ENCODE data around the gene RLIM. TPM values are rescaled to one million over a fixed set of nuclear protein-coding genes. Genes with fewer than 3 reads are reported as not detected.
A peak's percentile ranks its signal among the peaks of the same experiment; 100 is the strongest.

Gene RLIM
- total RNA-seq, 1 experiment from 2014 or later = 57.2 TPM

- Mint-ChIP-seq H3K27me3 (ENCODE audit: insufficient read depth, unreplicated experiment) (peaks cover 14% of the 10 kb centered on the region), H3K4me1 (ENCODE audit: insufficient read depth, unreplicated experiment) (no peaks in the 10 kb centered on the region), H3K9me3 (ENCODE audit: unreplicated experiment) (no peaks in the 10 kb centered on the region), H3K36me3 (ENCODE audit: insufficient read depth, unreplicated experiment) (peaks cover 21% of the 10 kb centered on the region), H3K27ac (ENCODE audit: low read depth, unreplicated experiment) (peak overlapping the region; percentile 99), H3K4me3 (ENCODE audit: unreplicated experiment) (peak overlapping the region; percentile 97)
- DNase-seq (ENCODE audit: unreplicated experiment) = peak; percentile 37
- TF ChIP-seq CTCF (IDR thresholded peaks at IDR 0.05; ENCODE audit: unreplicated experiment) = no peak
- intact Hi-C loops (cut with micrococcal nuclease) = loop anchor here (10.0 kb wide), 1 partner anchor 541 kb away; the partner anchor contains the start of gene ABCB7
- ChIA-PET CTCF (no interaction called here), POLR2A (interaction anchor here (0.7 to 1.5 kb wide), 4 partner anchors 9 to 321 kb away, joined by 3 to 6 read pairs (median 4); no protein-coding TSS in a partner anchor)
- BruUV-seq (replicated peaks) = TSS peak; percentile 65
These were observed 893 bp downstream of the RLIM start for GRCh38 chrX:74613370-74614092.

GRCh38 chrX:74606799-74607198, 7.6 kb downstream of the RLIM start:
- no TSS peak for BruUV-seq (replicated peaks)
- CTCF ChIA-PET = no interaction called here

GRCh38 chrX:74606342-74606741, 8.1 kb downstream of the RLIM start:
- Mint-ChIP-seq H3K27me3 (ENCODE audit: insufficient read depth, unreplicated experiment) (peaks cover 16% of the 10 kb centered on the region), H3K27ac (ENCODE audit: low read depth, unreplicated experiment) (no peak overlapping the region), H3K36me3 (ENCODE audit: insufficient read depth, unreplicated experiment) (peaks cover 45% of the 10 kb centered on the region), H3K4me1 (ENCODE audit: insufficient read depth, unreplicated experiment) (peaks cover 16% of the 10 kb centered on the region), H3K4me3 (ENCODE audit: unreplicated experiment) (no peak overlapping the region), H3K9me3 (ENCODE audit: unreplicated experiment) (no peaks in the 10 kb centered on the region)
- no TSS peak for BruUV-seq (replicated peaks)
- intact Hi-C loops (cut with micrococcal nuclease) = no loop called here
- ChIA-PET CTCF (interaction anchor here (0.7 to 0.9 kb wide), 2 partner anchors 25 to 29 kb away, joined by 3 read pairs; no protein-coding TSS in a partner anchor), POLR2A (interaction anchor here (1.5 kb wide), 1 partner anchor 9 kb away, joined by 5 read pairs; the partner anchor contains the start of gene RLIM)
- no peak for TF ChIP-seq CTCF (IDR thresholded peaks at IDR 0.05; ENCODE audit: unreplicated experiment)
- DNase-seq (ENCODE audit: unreplicated experiment) = no peak

More at GRCh38 chrX:74606799-74607198, 7.6 kb downstream of the RLIM start:
- TF ChIP-seq CTCF (IDR thresholded peaks at IDR 0.05; ENCODE audit: unreplicated experiment) = no peak
- H3K27ac Mint-ChIP-seq (ENCODE audit: low read depth, unreplicated experiment) = no peak overlapping the region
- H3K4me1 Mint-ChIP-seq (ENCODE audit: insufficient read depth, unreplicated experiment) = peaks cover 16% of the 10 kb centered on the region
- H3K9me3 Mint-ChIP-seq (ENCODE audit: unreplicated experiment) = no peaks in the 10 kb centered on the region
- H3K36me3 Mint-ChIP-seq (ENCODE audit: insufficient read depth, unreplicated experiment) = peaks cover 45% of the 10 kb centered on the region
- POLR2A ChIA-PET = no interaction called here
- peaks cover 12% of the 10 kb centered on the region for H3K27me3 Mint-ChIP-seq (ENCODE audit: insufficient read depth, unreplicated experiment)
- intact Hi-C loops (cut with micrococcal nuclease) = no loop called here
- no peak for DNase-seq (ENCODE audit: unreplicated experiment)
- H3K4me3 Mint-ChIP-seq (ENCODE audit: unreplicated experiment) = no peak overlapping the region

- BruUV-seq (replicated peaks) = no TSS peak
- Mint-ChIP-seq H3K4me3 (ENCODE audit: unreplicated experiment) (no peak overlapping the region), H3K9me3 (ENCODE audit: unreplicated experiment) (no peaks in the 10 kb centered on the region), H3K36me3 (ENCODE audit: insufficient read depth, unreplicated experiment) (peaks cover 35% of the 10 kb centered on the region), H3K4me1 (ENCODE audit: insufficient read depth, unreplicated experiment) (peaks cover 16% of the 10 kb centered on the region), H3K27ac (ENCODE audit: low read depth, unreplicated experiment) (no peak overlapping the region), H3K27me3 (ENCODE audit: insufficient read depth, unreplicated experiment) (peaks cover 39% of the 10 kb centered on the region)
- no peak for DNase-seq (ENCODE audit: unreplicated experiment)
- ChIA-PET CTCF (interaction anchor here (0.5 to 0.6 kb wide), 2 partner anchors 51 to 222 kb away, joined by 3 read pairs; no protein-coding TSS in a partner anchor), POLR2A (no interaction called here)
- intact Hi-C loops (cut with micrococcal nuclease) = no loop called here
- TF ChIP-seq CTCF (IDR thresholded peaks at IDR 0.05; ENCODE audit: unreplicated experiment) = no peak
These were observed 11.4 kb downstream of the RLIM start for GRCh38 chrX:74603040-74603439.
